Gastroesophageal sphincter (tissue), 3 donors: ENCODE data around the gene ZSCAN21.

Experiments used
- EP300 ChIP-seq: sonication (generic); formaldehyde crosslinking; IDR thresholded peaks from one replicate; pipeline ENCODE4 v1.6.1; 2017; ENCODE audit warnings: antibody characterized with exemption, mild to moderate bottlenecking
- POLR2AphosphoS5 ChIP-seq: sonication (generic); formaldehyde crosslinking; IDR thresholded peaks from one replicate; pipeline ENCODE4 v1.6.1; 2017; ENCODE audit warnings: antibody characterized with exemption
- TF ChIP-seq, protein P1 (sequence below), 4 experiments: fragments of 200-600 bp in 2 of 4; fragments of 450-650 bp in 2 of 4; sonication (generic) in 1 of 4; IDR thresholded peaks; one replicate each; pipeline ENCODE4 v1.5.1; 2017 to 2019; ENCODE audit warnings: antibody characterized with exemption in 4 of 4, mild to moderate bottlenecking in 2 of 4, moderate library complexity in 2 of 4

DNA sequence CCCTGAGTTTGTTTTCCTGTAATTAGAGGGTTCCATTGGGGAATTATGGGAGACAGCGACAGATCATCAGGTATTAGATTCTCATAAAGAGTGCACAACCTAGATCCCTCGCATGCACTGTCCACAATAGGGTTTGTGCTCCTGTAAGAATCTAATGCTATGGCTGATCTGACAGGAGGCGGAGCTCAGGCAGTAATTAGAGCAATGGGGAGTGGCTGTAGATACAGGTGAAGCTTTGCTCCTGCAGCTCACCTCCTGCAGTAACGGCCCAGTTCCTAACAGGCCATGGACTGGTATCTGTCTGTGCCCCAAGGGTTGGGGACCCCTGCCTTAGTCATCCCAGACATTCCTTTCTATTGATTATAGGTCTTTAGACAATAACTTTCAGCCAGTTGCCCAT lies 894 bp upstream of the ZSCAN21 start:
- TF ChIP-seq, protein P1, sequence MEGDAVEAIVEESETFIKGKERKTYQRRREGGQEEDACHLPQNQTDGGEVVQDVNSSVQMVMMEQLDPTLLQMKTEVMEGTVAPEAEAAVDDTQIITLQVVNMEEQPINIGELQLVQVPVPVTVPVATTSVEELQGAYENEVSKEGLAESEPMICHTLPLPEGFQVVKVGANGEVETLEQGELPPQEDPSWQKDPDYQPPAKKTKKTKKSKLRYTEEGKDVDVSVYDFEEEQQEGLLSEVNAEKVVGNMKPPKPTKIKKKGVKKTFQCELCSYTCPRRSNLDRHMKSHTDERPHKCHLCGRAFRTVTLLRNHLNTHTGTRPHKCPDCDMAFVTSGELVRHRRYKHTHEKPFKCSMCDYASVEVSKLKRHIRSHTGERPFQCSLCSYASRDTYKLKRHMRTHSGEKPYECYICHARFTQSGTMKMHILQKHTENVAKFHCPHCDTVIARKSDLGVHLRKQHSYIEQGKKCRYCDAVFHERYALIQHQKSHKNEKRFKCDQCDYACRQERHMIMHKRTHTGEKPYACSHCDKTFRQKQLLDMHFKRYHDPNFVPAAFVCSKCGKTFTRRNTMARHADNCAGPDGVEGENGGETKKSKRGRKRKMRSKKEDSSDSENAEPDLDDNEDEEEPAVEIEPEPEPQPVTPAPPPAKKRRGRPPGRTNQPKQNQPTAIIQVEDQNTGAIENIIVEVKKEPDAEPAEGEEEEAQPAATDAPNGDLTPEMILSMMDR (IDR thresholded peaks at IDR 0.05), result no peak
- TF ChIP-seq POLR2AphosphoS5, result no peak
- TF ChIP-seq EP300, result no peak
